HG02571 (cell line): ENCODE measurements around the gene RASA3.
"Not testable (repeated sequence)": the region's sequence is repeated elsewhere in the genome, so short reads cannot be mapped to it uniquely, and the experiment has no call there.

Source experiments
- ATAC-seq: cut with Tn5 transposase; IDR thresholded peaks from one replicate; pipeline ENCODE4 v1.9.1; 2021; ENCODE audit warnings: mild to moderate bottlenecking, moderate library complexity; ENCODE audit not compliant: unreplicated experiment

The RASA3 gene

GRCh38 chr13:114089341-114089740 lies 43.1 kb downstream of the RASA3 start:
- ATAC-seq = no peak

DNA sequence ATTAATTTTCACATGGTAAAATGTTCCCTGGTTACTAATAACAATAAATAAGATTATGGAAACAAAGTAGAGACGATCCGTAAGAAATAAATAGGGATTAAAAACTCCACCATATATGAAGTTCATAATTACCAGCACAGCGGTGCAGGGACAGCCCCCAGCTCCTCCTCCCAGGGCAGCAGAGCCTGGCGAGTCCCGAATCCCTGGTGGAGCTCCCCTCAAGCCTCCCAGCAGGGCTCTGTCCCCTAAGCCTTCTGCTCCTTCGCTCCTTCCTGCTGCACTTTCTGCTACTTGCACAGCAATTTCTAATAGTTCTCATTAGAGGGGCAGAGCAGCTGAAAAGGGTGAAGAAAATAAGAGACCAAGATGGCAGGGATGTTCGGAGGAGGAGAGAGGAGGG lies 43.6 kb downstream of the RASA3 start:
- no peak for ATAC-seq

DNA sequence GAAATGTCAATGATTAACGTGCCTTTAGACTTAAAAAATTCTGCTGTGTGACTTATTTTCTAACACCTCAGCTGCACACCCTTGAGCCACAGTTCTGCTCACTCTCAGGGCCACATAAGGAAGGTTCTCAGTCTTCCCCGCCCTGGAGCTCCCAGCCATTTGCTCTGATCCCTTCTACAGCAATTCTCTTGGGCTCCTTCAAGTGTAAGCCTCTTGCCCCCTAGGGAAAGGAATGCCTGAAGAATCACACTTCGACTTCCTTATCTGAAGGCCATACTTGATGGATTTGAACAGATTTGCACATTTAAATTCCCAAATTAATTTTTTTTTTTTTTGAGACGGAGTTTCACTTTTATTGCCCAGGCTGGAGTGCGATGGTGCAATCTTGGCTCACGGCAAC lies 44.2 kb downstream of the RASA3 start:
- no peak for ATAC-seq

DNA sequence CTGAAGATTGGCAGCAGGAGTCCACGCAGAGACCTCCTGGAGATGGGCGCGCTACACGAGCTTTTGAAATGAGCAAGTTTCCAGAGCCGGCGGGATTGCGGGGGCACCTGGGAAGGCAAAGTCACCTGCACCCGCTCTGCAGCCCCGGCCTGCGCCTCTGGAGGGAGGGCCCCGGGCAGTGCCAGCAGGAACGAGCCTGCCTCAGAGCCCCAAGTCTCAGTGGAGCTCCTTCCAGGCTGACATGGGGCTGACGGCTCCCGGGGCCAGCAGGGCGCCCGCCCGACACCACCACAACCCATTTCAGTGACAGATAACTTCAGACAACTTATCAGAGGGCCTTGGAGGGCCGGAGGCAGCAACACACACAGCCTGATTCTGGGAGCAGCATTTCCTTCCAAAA lies 45.0 kb downstream of the RASA3 start:
- no peak for ATAC-seq

DNA sequence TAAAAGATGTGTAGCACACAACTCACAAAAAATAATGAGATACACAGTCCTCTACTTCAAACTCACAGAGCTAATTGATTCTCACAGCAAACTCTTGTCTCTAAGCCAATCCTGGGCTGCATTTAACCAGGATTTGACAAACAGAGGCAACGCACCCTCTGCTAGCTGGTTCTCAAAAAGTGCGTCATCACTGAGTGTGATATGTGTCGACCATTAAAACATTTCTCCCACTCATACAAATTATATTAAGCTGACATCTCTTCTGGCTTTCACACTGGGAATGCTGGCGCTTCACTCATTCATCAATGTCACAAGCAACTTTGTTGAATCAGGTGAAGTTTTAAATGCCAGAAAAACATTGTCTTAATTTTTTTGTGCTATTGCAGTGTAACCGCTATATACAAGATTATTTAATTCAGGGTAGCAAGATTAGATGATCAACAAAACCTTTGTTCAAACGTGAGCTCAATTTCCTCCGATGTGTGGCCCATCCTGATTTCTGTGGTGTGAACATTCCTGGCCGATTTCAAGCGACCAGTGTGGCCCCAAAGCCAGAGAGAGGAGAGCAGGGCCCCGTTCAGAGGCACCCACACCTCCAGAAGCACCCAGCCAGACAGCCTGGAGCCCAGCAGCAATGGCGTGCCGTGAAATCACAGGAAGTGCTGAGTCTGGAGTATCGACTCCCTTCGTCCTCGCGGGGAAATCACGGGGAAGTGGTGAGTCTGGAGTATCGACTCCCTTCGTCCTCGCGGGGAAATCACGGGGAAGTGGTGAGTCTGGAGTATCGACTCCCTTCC lies 49.4 kb downstream of the RASA3 start:
- ATAC-seq = no peak

- ATAC-seq = no peak
These were observed 50.4 kb downstream of the RASA3 start for GRCh38 chr13:114081761-114082681.

- ATAC-seq = no peak
These were observed 51.5 kb downstream of the RASA3 start for GRCh38 chr13:114080739-114081561.

- ATAC-seq = no peak
These were observed 52.6 kb downstream of the RASA3 start for GRCh38 chr13:114079601-114080536.

- ATAC-seq = no peak
These were observed 53.7 kb downstream of the RASA3 start for GRCh38 chr13:114078461-114079451.

DNA sequence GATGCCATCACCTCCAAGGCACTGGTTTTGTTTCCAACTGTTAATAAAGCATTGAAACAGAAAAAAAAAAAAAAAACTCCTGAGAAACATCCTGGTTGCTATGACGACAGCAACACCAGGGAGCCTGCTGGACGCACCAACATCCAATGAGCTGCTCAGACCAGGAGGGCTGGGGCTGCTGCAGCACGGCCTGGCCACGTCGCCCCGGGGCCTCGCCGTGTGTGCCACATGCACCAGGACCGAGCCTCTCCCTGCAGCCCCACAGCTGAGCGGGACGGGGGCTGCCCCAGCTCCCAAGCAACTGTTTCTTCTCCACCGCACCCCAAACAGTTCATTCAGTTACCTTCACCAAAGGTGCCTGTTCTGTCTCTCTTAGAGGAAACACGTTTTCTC lies 54.5 kb downstream of the RASA3 start:
- ATAC-seq = no peak

GRCh38 chr13:114077099-114077932 lies 55.1 kb downstream of the RASA3 start:
- ATAC-seq = no peak

- ATAC-seq = no peak
These were observed 55.9 kb downstream of the RASA3 start for GRCh38 chr13:114076329-114077090.

- ATAC-seq = not testable (repeated sequence)
These were observed 56.6 kb downstream of the RASA3 start for GRCh38 chr13:114075811-114076210.

DNA sequence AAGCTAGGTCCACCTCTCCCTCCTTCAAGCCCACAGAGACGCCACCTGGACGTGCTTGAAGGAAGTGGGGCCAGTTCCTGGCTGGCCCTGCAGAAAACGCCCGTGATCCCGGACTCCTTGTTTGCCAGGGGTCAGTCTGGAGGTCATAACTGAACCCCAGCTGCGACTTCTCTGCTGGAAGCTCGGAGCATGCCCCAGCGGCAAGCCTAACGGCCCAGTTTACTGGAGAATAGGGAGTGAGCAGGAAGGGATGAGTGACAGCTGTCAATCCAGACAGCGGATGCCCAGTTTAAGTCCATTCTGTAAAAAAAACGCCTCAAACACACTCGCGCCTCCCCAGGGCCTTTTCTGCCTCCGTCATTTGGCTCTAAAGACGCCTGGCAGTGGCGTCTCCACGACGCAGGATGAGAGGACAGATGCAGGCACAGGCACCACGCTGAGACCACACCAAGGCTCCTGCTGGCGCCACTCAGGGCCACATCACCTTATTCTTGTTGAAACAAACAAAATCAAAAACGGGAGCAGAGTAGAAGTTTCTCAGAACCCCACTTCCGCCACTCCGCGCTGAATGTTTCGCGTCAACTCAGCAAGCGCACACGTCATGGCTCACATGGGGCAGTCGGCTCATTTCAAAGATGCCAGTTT lies 57.6 kb downstream of the RASA3 start:
- no peak for ATAC-seq

- no peak for ATAC-seq
These were observed 58.4 kb downstream of the RASA3 start for GRCh38 chr13:114073881-114074612.

GRCh38 chr13:114072421-114072820 lies 60.0 kb downstream of the RASA3 start:
- ATAC-seq = no peak
